Measurements from ENCODE around the gene ABCA7.
A peak's percentile ranks its signal among the peaks of the same experiment; 100 is the strongest.

Gene ABCA7

DNA sequence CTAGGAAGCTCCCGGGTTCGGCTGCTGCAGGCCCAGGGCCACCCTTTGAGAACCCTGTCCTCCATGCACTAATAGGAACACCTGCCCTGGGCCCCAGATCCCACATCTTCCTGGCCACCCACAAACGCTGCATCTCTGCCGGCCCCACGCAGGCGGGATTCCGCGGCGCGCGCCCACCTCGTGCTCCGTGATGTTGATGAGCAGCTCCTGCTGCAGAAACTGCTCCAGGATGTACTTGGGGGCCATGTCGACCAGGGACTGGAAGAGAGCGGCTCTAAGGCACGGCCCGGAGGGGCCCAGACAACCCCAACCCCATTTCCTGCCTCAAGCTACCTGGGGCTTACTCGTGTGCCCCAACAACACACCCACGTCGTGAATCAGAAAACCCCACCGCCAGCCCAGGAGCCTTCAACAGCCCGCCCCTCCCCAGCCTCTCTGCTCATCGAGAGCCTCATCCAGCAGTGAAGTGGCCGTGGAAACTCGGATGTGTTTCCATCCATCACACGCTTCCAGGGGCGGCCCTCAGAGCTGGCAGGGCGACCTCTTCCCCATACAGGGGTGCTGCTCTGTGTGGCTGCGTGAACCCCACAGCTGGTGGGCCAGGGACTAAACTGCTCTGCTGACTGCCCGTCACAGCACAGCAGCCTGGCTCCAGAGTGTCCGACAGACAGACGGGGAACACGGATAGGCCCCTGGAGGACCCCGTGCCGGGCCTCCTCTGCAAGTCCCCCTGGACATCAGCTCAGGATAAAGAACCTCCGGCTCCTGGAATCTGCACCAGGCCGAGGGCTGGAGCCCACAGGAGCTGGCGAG lies 51.0 kb downstream of the ABCA7 start:
- DNase-seq = no peak

DNA sequence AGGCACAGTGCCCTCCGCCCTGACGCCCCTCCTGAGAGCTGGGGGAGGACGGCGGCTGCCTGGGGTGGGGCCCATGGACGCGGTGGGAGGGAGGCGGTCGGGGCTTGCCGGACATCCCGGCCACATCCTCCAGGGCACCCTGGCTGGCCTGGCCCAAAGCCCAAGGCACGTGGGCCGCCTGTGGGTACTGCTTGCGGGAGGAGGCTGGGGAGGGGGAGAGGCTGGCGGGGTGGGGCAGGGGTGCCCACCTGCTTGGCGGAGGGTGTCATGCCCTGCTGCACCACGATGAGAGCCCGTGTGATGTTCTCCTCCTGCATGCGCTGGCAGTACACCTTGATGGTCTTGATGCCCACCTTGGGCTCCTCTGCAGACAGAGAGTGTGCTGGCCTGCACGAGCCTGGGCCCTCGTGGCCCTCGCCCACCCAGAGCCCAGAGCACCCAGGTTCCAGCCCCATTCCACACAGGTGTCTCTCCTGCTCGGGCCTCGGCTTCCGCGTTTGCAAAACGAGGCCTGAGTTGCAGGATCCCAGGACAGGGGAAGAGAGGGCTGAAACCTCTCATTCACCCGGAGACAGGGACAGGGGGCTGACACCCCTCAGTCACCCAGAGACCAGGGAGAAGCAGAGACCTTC lies 51.8 kb downstream of the ABCA7 start:
- no peak for DNase-seq

DNA sequence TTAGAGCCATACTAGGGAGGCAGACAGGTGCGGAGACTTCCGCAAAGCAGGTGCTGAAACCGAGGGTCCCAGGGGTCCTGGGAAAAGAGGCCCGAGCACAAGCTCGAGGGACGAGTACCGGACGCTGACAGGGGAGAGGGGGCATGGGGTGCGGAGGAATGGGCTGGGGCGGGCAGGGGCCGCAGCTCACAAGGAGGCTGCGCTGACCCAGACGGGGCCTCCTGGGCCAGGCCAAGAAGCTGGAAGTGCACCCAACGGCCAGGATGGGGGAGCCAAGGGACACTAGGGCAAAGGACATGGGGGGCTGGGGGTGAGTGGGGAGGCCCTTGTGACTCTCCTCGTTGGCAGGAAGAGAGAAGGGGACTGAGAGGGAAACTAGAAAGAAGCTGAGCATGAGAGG lies 53.4 kb downstream of the ABCA7 start:
- no peak for DNase-seq

DNA sequence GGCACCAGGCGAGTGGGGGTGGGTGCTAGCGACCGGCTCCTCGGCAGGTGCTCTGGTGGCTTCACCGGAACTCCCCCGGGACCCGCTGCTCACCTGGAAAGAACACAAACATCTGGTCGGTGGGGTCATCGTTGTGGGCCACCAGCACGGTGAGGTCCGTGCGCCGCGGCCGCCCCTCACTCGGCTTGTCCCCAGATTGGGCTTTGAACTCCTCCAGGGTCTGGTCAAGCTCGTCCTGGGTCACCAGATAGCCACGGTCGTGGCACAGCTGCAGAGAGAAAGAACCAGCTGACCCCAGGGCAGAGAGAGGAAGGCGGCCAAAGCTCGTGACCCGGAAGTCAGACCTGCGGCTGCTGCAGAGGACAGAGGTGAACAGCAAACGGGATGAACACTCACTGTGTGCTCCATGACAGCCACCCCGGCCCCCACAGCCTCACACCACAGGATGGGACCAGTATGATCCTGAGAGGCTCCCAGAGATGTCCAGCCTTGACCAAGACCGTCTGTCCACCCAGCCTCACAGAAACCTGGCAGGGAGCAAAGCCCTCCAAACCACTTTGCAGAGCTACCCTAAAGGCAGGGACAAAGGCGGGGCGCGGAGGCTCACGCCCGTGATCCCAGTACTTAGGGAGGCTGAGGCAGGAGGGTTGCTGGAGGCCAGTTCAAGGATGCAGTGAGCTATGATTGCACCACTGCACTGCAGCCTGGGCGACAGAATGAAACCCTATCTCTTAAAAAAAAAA lies 54.1 kb downstream of the ABCA7 start:
- no peak for DNase-seq

DNA sequence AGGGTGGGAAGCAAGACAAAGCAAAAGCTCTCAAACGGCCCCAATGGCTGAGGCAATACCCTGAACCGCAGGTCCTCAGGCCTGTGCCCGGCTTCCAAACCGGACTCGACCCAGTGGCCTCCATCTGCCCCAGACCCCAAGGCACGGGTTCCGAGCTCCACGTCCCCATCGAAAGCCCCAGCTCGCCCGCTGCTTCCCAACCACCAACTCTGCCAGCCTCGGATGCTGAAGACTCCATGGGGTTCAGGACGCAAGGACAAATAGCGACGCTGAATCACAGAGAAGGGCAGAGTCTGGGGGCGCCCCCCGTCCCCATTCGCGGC lies 54.7 kb downstream of the ABCA7 start:
- no peak for DNase-seq

DNA sequence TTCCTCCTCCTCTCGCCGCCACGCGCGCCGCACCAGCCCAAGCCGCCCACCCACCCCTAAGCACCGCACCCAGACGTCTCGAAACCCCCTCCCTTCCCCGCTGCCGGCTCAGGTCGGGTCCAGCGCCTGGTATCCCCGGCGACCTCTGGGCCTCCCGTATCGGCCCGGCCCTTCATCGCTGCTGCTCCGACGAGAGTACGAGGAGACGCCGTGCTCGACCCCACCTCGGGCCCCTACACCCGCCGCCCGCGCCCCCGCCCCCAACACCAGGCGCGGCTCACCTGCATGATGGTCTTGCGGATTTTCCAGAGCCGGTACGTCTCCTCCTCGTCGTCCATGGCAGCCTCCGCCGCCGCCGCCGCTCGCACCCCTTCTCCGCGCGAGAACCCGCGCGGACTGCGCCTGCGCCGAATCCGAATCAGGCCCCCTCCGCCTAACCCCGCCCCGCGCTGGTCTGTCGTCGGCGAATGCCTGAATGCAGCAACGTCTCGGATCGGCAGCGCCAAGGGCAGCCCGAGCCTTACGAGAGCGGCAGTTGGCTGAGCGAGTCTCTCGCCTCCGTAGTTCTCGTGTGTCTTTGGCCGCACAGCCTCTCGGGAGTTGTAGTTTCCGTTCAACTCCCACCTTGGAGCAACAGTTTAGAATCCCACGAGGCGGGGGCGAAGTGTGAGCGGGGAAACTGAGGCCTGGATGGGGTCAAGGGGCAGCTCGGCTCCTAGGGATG lies 55.2 kb downstream of the ABCA7 start, which contains the start of gene POLR2E:
POLR2E (minus strand) TSS at position 398 of the 724 bp plus-strand sequence; CDS start at position 338, 60 bp downstream.
- peak; percentile 99 for DNase-seq

DNA sequence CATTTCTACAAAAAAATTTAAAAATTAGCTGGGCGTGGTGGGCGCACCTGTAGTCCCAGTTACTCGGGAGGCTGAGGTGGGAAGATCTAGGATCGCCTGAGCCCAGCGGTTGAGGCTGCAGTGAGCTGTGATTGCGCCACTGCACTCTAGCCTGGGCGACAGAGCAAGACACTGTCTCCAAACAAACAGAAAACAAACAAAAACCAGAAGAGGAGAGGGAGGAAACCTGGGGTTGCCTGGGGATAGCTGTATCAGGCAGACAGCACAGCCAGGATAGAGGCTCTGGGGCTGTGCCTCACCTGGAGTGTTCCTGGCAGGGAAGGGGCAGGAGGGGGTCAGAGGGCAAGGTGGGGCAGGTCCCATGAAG lies 57.9 kb downstream of the ABCA7 start:
- DNase-seq = no peak

DNA sequence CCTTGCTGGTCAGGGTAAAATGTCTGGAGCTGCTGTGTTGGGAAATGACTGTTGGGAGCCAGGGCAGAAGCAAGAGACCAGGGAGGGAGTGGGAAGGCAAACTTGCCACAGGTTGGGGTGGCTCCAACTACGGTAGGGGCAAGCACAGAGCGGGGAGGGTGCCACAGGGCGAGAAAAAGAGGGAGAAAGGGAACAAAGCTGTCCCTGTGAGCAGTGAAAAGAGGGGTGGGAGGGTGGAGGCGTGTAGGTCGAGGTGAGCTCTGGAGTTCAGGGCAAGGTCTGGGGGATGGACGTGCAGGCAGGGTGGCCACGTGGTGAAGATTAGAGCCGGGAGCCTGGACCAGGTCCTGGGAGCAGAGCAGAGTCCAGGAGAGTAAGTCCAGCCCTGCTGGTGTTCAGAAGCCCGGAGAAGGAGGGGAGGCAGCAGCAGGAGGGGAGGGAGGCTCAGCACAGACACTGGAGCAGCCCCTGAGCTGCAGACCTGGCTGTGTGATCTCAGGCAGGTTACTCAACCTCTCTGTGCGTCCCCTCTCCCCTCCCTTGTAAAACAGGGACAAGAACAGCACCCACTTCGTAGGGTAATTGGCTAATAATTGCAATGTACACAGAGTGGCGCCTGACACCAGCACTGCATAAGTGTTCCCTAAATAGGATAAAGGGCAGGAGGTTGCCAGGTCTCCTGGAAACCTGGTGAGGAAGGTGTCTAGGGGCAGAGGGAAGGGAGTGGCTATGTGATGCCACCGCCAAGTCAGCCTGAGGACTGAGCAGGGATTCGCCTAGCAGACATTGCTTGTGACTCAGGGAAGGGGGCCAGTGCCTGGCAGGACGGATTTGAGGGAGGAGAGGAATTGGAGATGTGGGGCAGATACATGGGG lies 58.5 kb downstream of the ABCA7 start:
- no peak for DNase-seq

DNA sequence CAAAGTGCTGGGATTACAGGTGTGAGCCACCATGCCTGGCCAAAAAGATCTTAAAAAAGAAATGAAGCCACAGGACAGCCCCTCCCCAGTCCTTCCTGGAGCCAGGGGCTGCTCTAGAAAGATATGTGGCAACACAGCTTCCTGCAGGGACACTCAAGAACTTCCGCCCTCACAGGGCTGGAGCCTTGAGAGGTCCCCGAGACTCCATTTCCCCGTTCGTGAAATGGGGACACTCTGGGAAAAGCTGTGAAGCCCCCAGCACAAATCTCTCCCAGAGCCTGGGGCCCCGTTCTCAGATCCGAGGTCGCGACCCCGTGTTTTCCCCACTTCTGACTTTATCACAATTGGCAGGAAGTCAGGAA lies 61.4 kb downstream of the ABCA7 start:
- DNase-seq = peak; percentile 91

DNA sequence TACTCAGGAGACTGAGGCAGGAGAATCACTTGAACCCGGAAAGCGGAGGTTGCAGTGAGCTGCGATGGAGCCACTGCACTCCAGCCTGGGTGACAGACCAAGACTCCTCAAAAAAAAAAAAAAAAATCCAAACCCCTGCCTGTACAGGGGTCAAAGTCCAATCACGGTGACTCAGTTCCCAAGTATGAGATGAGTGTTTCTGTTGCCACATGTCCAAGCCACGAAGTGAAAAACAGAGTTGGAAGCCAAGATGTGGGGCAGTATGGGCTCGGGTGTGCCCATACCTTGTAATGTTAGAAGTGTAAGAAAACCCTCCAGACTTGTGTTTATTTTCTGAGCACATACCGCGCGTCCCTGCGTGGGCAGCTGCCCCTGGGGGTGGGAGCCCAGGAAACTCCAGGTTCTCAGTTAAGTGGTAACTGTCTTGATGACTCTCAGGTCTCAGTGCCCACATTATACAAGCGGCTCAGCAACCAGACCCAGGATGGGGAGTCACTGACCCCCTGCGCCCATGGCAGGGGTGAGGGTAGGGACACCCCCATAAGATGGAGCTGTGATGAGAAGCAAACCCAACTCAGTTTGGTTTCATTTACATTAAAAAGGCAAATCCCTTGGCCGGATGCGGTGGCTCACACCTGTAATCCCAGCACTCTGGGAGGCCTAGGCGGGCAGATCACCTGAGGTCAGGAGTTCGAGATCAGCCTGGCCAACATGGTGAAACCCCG lies 62.7 kb downstream of the ABCA7 start:
- DNase-seq = no peak

DNA sequence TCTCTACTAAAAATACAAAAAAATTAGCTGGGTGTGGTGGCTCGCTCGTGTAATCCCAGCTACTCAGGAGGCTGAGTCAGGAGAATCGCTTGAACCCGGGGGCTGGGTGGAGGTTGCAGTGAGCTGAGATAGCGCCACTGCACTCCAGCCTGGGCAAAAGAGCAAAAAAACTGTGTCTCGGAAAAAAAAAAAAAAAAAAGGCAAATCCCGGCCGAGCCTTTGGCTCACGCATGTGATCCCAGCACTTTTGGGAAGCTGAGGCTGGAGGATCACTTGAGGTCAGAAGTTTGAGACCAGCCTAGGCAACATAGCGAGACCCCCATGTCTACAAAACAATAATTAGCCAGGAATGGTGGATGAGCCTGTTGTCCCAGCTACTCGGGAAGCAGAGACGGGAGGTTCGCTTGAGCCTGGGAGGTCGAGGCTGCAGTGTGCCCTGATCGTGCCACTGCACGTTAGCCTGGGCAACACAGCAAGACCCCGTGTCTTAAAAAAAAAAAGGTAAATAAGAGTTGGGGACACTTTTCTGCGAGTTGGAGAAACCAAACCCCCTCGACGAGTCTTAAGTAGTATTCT lies 63.3 kb downstream of the ABCA7 start:
- DNase-seq = no peak

DNA sequence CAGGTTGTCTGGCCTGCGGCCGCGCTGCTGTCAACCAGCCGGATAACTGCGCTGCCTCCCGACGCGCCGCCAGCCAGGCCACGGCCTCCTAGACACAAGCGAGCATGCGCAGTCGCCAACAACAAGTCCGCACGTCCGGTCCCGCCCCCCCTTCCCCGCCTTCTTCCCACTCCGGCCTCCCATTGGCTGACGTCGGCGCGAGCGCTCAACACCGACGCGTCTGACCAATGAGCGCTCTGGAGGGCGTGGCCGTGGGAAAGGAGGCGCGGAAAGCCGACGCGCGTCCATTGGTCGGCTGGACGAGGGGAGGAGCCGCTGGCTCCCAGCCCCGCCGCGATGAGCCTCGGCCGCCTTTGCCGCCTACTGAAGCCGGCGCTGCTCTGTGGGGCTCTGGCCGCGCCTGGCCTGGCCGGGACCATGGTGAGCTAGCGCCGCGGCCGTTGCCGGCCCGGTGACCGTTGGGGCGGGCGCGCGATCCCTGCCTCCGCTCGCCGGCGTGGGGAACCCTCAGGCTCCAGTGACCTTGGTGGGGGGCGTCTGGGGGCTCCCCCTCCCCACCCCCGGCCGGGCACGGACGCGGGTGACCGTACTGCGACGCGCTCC lies 63.9 kb downstream of the ABCA7 start, which contains the start of gene GPX4:
GPX4 (plus strand) TSS at position 287 of the 603 bp plus-strand sequence; CDS start at position 337, 50 bp downstream.
- DNase-seq = peak; percentile 100

DNA sequence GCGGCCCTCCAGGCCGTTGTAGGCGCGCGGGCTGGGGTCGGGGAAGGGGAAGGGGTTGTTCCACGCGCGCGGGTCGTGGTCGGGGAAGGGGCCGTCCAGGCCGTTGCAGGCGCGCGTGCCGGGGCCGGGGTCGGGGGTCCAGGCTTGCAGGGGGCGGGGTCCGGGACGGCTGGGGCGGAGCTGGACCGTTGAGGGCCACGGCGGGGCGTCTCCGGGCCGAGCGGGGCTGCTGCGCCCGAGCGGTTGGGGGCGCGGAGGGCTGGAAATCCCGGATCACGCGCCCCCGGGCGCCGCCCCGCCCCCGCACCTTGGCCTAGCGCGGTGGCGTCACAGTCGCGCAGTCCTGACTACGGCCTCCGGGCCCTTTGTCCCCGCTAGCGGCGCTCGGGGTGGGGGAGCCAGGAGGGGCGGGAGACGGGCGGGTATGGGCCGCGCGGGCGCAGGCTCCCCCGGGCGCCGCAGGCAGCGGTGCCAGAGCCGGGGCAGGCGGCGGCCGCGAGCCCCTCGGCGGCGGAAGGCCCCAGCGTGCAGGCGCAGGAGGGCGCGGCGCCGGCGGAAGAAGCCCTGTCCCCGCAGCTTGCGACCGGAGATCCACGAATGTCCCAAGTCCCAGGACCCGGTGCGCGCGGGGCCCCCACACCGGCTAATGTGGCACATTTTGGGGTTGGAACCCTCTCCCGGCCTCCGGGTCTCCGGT lies 64.6 kb downstream of the ABCA7 start:
- peak; percentile 88 for DNase-seq

DNA sequence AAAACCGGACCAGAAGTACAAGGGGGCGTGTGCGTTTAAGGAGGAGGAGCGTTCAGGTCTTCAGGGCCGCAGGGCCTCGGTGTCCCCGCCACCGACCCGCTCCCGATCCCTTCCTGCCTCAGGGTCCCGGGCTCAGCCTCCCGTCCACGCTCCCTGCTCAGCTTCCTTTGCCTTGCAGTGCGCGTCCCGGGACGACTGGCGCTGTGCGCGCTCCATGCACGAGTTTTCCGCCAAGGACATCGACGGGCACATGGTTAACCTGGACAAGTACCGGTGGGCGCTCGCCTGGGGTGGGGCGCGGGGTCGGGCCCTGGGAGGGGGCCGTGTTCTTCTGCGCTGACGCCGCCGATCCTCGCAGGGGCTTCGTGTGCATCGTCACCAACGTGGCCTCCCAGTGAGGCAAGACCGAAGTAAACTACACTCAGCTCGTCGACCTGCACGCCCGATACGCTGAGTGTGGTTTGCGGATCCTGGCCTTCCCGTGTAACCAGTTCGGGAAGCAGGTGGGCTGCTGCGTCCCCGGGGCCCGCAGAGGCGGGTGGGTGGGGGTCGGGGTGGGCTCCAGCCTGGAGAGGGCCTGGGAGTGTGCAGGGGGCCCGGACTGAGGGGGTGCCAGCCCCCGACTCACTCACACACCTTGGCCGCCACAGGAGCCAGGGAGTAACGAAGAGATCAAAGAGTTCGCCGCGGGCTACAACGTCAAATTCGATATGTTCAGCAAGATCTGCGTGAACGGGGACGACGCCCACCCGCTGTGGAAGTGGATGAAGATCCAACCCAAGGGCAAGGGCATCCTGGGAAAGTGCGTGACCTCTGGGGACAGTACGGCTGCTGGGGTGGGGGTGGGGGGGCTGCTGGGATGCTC lies 65.3 kb downstream of the ABCA7 start:
- DNase-seq = peak; percentile 48

DNA sequence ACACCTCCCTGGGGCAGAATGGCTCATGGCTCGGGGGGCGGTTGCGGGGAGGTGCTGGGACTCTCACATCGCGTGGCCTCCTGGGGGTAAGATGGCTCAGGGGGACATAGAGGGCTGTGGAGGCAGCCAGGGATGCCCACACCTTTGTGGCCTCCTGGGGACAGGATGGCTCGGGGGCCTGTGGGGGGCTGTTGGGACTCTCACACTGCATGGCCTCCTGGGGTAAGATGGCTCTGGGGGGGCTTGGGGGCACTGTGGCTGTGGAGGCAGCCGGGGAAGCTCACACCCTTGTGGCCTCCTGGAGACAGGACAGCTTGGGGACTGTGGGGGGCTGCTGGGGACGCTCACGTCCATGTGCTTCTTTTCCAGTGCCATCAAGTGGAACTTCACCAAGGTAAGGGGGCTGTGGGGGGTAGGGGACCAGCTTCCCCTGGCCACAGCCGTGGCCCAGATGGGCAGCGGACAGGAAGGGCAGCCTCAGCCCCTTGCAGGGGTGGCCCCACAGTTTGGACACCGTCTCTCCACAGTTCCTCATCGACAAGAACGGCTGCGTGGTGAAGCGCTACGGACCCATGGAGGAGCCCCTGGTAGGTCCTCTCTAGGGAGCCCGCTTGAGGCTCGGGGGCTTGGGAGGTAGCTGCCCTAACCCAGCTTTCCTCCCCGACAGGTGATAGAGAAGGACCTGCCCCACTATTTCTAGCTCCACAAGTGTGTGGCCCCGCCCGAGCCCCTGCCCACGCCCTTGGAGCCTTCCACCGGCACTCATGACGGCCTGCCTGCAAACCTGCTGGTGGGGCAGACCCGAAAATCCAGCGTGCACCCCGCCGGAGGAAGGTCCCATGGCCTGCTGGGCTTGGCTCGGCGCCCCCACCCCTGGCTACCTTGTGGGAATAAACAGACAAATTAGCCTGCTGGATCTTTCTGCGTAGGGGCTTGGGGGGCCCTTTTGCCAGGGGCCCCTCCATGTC lies 66.2 kb downstream of the ABCA7 start:
- DNase-seq = no peak

DNA sequence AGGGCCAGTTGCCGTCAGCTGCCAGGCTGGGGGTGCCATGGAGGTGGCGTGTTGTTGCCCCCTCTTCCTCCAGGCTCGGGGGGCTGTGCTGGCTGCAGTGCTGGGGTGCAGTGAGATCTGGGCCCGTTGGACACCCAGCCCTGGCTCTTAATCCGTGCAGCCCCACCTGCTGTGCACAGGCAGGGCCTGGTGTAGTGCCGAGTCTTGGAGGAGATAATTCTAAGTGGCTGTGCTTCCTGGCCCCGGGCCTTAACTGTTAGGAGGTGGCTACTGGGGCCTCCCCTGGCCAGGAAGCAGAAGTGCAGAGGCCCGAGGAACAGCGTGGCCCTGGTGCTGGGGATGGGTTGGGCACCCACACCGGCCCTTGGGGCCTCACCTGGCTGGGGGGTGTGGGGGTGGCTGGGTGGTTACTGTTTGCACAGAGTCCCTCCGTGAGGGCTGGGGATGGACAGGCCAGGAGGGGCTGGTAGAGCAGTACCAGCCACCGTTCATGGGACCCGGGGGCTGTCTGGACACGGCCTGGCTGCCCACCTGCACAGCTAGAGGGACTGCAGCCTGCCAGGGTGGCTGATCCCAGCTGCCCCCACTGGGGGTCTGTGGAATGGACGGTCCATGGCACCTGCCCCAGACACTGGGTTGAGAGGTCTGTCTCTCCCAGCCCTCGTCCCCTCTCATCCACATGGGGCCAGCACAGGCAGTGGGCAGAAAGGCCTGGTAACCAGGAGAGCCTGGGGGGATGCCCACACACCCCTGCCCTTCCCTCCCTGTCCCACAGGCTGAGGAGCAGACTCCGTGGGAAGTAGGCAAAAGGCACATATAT lies 67.1 kb downstream of the ABCA7 start:
- DNase-seq = peak; percentile 82

Measured in hematopoietic multipotent progenitor cell treated with erythropoietin and hydrocortisone succinate and interleukin-3 and kit ligand, for 4 days (in vitro differentiated cells).